Retinal pigment epithelial cell (primary cell): ENCODE measurements around the gene ASXL3.

Source experiments
- DNase-seq: peaks from one replicate; pipeline ENCODE4 v3.0.0-alpha.2; 2010; ENCODE audit warnings: low read depth
- H3K4me3 ChIP-seq: 2 replicates; pipeline ENCODE4 v1.5.1; 2011; ENCODE audit warnings: mild to moderate bottlenecking, low read length, control low read depth, moderate library complexity
- TF ChIP-seq, protein P1 (sequence below): conservative IDR thresholded peaks from 2 replicates; pipeline ENCODE4 v1.5.1; 2011; ENCODE audit warnings: low read depth, low read length, control low read depth, inconsistent platforms

ASXL3 gene

DNA sequence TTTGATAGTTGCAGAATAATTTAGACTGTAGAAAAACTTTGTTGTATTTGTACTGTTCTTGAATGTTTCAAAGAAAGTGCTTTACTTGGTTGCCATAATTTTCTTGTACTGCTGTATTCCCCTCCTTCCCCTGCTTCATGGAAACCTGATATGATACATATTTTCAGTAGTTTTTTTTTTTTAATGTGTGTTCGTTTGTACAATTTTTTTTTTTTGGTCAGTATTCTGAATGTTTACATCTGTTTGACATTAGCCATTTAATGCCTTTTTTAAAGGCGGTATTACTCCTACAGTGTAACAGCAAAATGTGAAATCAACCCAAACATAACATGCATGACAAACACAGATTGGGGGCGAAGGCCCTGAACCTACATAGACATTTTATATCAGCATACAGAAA lies 172.3 kb downstream of the ASXL3 start:
- TF ChIP-seq, protein P1, sequence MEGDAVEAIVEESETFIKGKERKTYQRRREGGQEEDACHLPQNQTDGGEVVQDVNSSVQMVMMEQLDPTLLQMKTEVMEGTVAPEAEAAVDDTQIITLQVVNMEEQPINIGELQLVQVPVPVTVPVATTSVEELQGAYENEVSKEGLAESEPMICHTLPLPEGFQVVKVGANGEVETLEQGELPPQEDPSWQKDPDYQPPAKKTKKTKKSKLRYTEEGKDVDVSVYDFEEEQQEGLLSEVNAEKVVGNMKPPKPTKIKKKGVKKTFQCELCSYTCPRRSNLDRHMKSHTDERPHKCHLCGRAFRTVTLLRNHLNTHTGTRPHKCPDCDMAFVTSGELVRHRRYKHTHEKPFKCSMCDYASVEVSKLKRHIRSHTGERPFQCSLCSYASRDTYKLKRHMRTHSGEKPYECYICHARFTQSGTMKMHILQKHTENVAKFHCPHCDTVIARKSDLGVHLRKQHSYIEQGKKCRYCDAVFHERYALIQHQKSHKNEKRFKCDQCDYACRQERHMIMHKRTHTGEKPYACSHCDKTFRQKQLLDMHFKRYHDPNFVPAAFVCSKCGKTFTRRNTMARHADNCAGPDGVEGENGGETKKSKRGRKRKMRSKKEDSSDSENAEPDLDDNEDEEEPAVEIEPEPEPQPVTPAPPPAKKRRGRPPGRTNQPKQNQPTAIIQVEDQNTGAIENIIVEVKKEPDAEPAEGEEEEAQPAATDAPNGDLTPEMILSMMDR = no peak
- DNase-seq = no peak
- no peak overlapping the region for H3K4me3 ChIP-seq

DNA sequence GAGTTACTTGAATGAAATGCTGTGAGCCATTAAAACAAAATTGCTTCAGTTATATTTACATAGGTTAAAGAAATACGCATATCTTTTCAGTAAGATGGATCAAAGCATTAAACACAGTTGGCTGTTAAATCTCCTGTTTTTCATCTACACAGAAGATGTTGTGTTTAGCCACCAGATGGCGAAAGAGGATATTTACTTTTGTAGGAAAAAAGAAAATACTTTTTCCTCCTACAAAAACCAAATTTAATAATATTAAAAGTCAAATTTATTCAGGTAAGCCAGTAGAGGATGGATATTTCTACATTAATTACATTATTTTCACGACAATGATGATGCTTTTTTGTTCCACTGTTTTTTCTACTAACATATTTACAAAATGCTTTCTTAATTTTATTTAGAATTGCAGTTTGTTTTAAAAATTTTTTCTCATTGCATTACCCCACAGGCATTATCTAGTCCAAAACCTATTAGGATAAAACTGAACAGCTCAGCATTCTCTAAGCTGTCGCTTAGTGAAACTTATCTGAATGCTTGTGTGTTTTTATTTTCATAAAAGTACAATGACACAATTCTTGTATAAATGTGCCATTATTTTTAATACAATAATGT lies 173.7 kb downstream of the ASXL3 start:
- H3K4me3 ChIP-seq = no peak overlapping the region
- DNase-seq = no peak
- TF ChIP-seq, protein P1 = peak; percentile 59

DNA sequence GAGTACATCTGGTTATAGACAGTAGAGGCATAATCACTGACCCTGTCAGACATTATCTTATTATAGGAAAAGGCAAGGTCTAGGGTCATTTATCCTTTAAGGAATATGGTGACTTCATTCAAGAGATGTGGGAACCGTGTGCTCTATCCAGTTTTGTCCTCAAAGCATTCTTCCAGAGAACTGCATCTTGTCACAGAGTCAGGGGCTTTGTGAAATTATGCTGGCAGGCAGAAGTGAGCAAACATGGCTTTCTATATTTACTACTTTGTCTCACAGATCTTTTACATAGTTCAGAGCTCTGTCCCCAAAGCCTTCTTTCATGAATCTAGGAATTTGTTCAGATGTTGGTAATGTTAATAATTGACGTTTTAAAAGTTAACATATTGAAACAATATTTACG lies 177.4 kb downstream of the ASXL3 start:
- H3K4me3 ChIP-seq = no peak overlapping the region
- no peak for DNase-seq
- TF ChIP-seq, protein P1 = no peak

DNA sequence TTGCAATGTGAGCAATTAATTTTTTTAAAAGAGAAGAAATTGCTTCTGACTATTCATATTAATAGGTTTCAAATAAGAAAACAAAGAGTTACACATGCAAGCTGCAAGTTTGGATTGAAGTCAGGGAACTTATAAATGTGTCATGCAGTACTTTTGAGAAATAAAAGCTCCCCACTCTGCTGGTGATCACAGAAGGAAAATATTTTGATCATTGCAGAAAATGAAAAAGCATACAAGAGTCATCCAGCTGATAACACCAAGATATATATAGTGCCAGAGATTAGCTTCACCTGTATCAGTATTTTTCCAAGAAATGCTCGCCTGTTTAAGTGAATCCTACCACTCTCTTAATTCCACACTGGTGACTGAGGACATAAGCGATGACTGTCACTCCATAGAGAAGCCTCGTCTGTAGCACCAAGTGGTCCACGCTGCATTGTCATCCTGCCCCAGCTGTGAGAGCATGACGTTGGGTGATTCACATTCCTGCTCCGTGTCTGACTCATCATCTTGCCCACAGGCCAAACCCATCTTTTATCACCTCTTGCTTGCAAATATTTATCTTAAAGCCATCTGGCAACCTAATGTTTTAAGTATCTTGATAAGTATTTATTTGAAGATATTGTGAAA lies 178.0 kb downstream of the ASXL3 start:
- no peak for DNase-seq
- TF ChIP-seq, protein P1 = no peak
- H3K4me3 ChIP-seq = no peak overlapping the region

DNA sequence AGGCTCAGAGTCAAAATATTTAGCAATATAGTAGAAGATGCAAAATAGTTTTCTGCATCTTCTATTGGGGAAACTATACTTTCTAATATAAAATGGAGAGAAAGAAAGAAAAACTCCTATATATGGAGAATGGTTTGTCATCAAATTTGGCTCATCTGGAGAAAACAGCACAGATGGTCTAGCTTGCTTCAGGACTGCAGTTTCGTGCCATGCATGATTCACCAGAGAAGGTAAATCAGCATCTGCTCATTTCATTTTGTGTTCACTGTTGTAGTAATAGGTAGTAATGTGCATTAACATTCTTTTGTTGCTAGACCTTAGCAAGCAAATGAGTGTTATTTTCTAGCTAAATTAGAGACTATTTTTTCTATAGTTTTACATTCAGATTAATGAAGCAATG lies 179.0 kb downstream of the ASXL3 start:
- DNase-seq = no peak
- H3K4me3 ChIP-seq = no peak overlapping the region
- TF ChIP-seq, protein P1 = no peak

DNA sequence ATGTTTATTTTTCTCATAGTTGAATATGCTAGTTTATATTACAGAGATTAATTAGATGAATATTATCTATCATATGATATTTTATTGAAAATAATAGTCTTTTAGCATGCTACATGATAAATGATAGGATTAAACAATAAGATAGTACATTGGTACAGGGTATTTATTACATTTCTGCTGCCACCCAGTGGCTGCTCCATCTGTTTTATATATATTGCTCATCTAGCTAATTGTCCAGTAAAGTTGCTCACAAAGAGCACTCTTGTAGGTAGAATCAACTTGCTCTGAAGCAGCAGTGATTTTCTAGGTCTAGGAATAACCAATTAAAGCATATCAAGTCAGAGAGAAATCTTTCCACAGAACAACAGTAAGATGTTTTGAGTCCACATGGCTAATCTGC lies 183.3 kb downstream of the ASXL3 start:
- TF ChIP-seq, protein P1 = peak; percentile 45
- no peak overlapping the region for H3K4me3 ChIP-seq
- DNase-seq = no peak

DNA sequence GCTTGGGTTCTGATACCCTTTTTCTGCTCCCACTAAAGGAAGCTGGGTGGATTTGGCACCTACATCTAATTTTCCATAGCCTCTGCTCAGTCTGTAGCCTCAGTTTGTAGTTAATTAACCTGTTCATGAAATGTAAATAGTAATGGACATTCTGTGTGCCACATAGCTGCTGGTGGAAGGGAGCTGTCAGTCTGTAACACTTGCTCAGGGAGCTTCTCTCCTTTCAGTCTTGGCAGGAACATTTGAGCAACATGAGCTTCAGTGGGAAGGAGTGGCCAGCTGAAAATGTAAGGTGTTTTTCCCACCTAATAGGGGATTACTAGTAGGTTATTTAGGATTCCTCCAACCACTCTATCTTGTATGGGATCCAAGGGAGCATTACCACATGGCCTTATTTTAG lies 203.4 kb downstream of the ASXL3 start:
- H3K4me3 ChIP-seq = no peak overlapping the region
- TF ChIP-seq, protein P1 = no peak
- no peak for DNase-seq
